Skeletal muscle satellite cell (primary cell): ENCODE results near the gene TP73.
"Not testable (repeated sequence)": the region's sequence is repeated elsewhere in the genome, so short reads cannot be mapped to it uniquely, and the experiment has no call there.

Experiments used
- H3K27me3 ChIP-seq: 2 replicates; pipeline ENCODE4 v1.7.0; 2013; ENCODE audit warnings: low read length; ENCODE audit not compliant: control insufficient read depth, insufficient read depth
- H3K36me3 ChIP-seq: 2 replicates; pipeline ENCODE4 v1.7.0; 2013; ENCODE audit warnings: mild to moderate bottlenecking, control low read depth, low read length; ENCODE audit not compliant: insufficient read depth
- H3K4me1 ChIP-seq: 2 replicates; pipeline ENCODE4 v1.7.0; 2013; ENCODE audit warnings: low read length; ENCODE audit not compliant: control insufficient read depth, insufficient read depth
- H3K4me2 ChIP-seq: 2 replicates; pipeline ENCODE4 v1.7.0; 2013; ENCODE audit warnings: mild to moderate bottlenecking, low read length
- H3K4me3 ChIP-seq: 2 replicates; pipeline ENCODE4 v1.7.0; 2013; ENCODE audit warnings: low read length
- H3K9ac ChIP-seq: 2 replicates; pipeline ENCODE4 v1.7.0; 2013; ENCODE audit warnings: mild to moderate bottlenecking, low read depth, low read length, moderate library complexity
- H3K9me3 ChIP-seq: replicated peaks from 2 replicates; pipeline ENCODE4 v1.7.0; 2013; ENCODE audit warnings: mild to moderate bottlenecking, control low read depth, low read length

TP73 gene

GRCh38 chr1:3621151-3621671, 31.1 kb upstream of the TP73 start:
- not testable (repeated sequence) for H3K4me3 ChIP-seq
- H3K4me1 ChIP-seq: peaks cover 23% of the 10 kb centered on the region

GRCh38 chr1:3622102-3622501, 30.2 kb upstream of the TP73 start:
- not testable (repeated sequence) for H3K27me3 ChIP-seq, H3K4me3 ChIP-seq, H3K4me2 ChIP-seq

More at GRCh38 chr1:3621151-3621671, 31.1 kb upstream of the TP73 start:
- H3K27me3 ChIP-seq, H3K9ac ChIP-seq, H3K9me3 ChIP-seq, H3K4me2 ChIP-seq, H3K36me3 ChIP-seq: not testable (repeated sequence)

GRCh38 chr1:3623441-3624199, 28.7 kb upstream of the TP73 start:
- peak overlapping the region; percentile 91 for H3K9ac ChIP-seq
- peak overlapping the region; percentile 98 for H3K4me2 ChIP-seq

More at GRCh38 chr1:3622102-3622501, 30.2 kb upstream of the TP73 start:
- not testable (repeated sequence) for H3K9ac ChIP-seq, H3K9me3 ChIP-seq, H3K36me3 ChIP-seq
- peaks cover 23% of the 10 kb centered on the region for H3K4me1 ChIP-seq

GRCh38 chr1:3624200-3625136, 27.8 kb upstream of the TP73 start, which contains the start of gene TPRG1L:
Gene TPRG1L (plus strand): TSS chr1:3625015. CDS start chr1:3625073, 58 bp downstream.
- peak within 1 kb of the TSS; percentile 91 for H3K9ac ChIP-seq
- no peaks in the 10 kb centered on the region for H3K27me3 ChIP-seq
- H3K9me3 ChIP-seq: no peaks in the 10 kb centered on the region
- H3K4me2 ChIP-seq: peak within 1 kb of the TSS; percentile 98
- peaks cover 20% of the 10 kb centered on the region for H3K4me1 ChIP-seq
- peak within 1 kb of the TSS; percentile 97 for H3K4me3 ChIP-seq
- peaks cover 22% of the 10 kb centered on the region for H3K36me3 ChIP-seq

More at GRCh38 chr1:3623441-3624199, 28.7 kb upstream of the TP73 start:
- Histone ChIP-seq H3K9me3 (no peaks in the 10 kb centered on the region), H3K36me3 (peaks cover 15% of the 10 kb centered on the region), H3K27me3 (no peaks in the 10 kb centered on the region), H3K4me3 (peak overlapping the region; percentile 97), H3K4me1 (peaks cover 23% of the 10 kb centered on the region)

- Histone ChIP-seq H3K4me2 (peak overlapping the region; percentile 86), H3K4me1 (peaks cover 20% of the 10 kb centered on the region), H3K27me3 (no peaks in the 10 kb centered on the region), H3K4me3 (peak overlapping the region; percentile 97), H3K9me3 (no peaks in the 10 kb centered on the region), H3K9ac (peak overlapping the region; percentile 77), H3K36me3 (peaks cover 30% of the 10 kb centered on the region)
These were observed 27.0 kb upstream of the TP73 start for GRCh38 chr1:3625151-3625907.

GRCh38 chr1:3626025-3626424, 26.3 kb upstream of the TP73 start:
- peak overlapping the region; percentile 77 for H3K9ac ChIP-seq
- H3K4me1 ChIP-seq: peaks cover 20% of the 10 kb centered on the region
- H3K9me3 ChIP-seq: no peaks in the 10 kb centered on the region
- no peaks in the 10 kb centered on the region for H3K27me3 ChIP-seq
- H3K4me2 ChIP-seq: peak overlapping the region; percentile 86
- peaks cover 36% of the 10 kb centered on the region for H3K36me3 ChIP-seq
- H3K4me3 ChIP-seq: peak overlapping the region; percentile 97

- Histone ChIP-seq H3K9ac (no peak overlapping the region), H3K4me2 (no peak overlapping the region), H3K4me3 (no peak overlapping the region), H3K9me3 (no peaks in the 10 kb centered on the region), H3K36me3 (peaks cover 44% of the 10 kb centered on the region), H3K27me3 (no peaks in the 10 kb centered on the region), H3K4me1 (peaks cover 20% of the 10 kb centered on the region)
These were observed 24.6 kb upstream of the TP73 start for GRCh38 chr1:3627515-3628253.

- Histone ChIP-seq H3K4me1 (peaks cover 13% of the 10 kb centered on the region), H3K36me3 (peaks cover 45% of the 10 kb centered on the region), H3K27me3 (no peaks in the 10 kb centered on the region), H3K9me3 (no peaks in the 10 kb centered on the region), H3K4me2 (no peak overlapping the region), H3K4me3 (no peak overlapping the region), H3K9ac (no peak overlapping the region)
These were observed 23.9 kb upstream of the TP73 start for GRCh38 chr1:3628445-3628844.

GRCh38 chr1:3629561-3630160, 22.7 kb upstream of the TP73 start:
- peaks cover 6% of the 10 kb centered on the region for H3K4me1 ChIP-seq
- peaks cover 53% of the 10 kb centered on the region for H3K36me3 ChIP-seq

GRCh38 chr1:3630161-3630611, 22.1 kb upstream of the TP73 start:
- H3K36me3 ChIP-seq: peaks cover 58% of the 10 kb centered on the region
- no peak overlapping the region for H3K4me2 ChIP-seq

More at GRCh38 chr1:3629561-3630160, 22.7 kb upstream of the TP73 start:
- Histone ChIP-seq H3K9me3 (no peaks in the 10 kb centered on the region), H3K4me3 (no peak overlapping the region), H3K9ac (no peak overlapping the region), H3K4me2 (no peak overlapping the region), H3K27me3 (no peaks in the 10 kb centered on the region)

More at GRCh38 chr1:3630161-3630611, 22.1 kb upstream of the TP73 start:
- Histone ChIP-seq H3K9ac (no peak overlapping the region), H3K4me1 (peaks cover 6% of the 10 kb centered on the region), H3K4me3 (no peak overlapping the region), H3K9me3 (no peaks in the 10 kb centered on the region), H3K27me3 (no peaks in the 10 kb centered on the region)
